Mesendoderm (in vitro differentiated cells): ENCODE results near the gene SLC25A2. TPM values are rescaled to one million over a fixed set of nuclear protein-coding genes. Genes with fewer than 3 reads are reported as not detected.
"Not testable (repeated sequence)": the region's sequence is repeated elsewhere in the genome, so short reads cannot be mapped to it uniquely, and the experiment has no call there.

Experiments
- DNase-seq: peaks from one replicate; pipeline ENCODE4 v3.0.0; 2013
- H2AK5ac ChIP-seq: 2 replicates; pipeline ENCODE4 v1.6.1; 2013; ENCODE audit warnings: low read length, inconsistent platforms
- H2BK120ac ChIP-seq: 2 replicates; pipeline ENCODE4 v1.6.1; 2013; ENCODE audit warnings: low read depth, mild to moderate bottlenecking, low read length, moderate library complexity, mixed read lengths
- H2BK15ac ChIP-seq: replicated peaks from 2 replicates; pipeline ENCODE4 v1.6.1; 2013; ENCODE audit warnings: low read depth, mild to moderate bottlenecking, moderate library complexity
- H2BK5ac ChIP-seq: 2 replicates; pipeline ENCODE4 v1.6.1; 2013; ENCODE audit warnings: low read length, inconsistent platforms
- H3K18ac ChIP-seq: 2 replicates; pipeline ENCODE4 v1.6.1; 2013; ENCODE audit warnings: mild to moderate bottlenecking, low read length, mixed read lengths
- H3K23ac ChIP-seq: one replicate; pipeline ENCODE4 v1.6.1; 2013; ENCODE audit warnings: low read length
- H3K27ac ChIP-seq: 2 replicates; pipeline ENCODE4 v1.5.1; 2013; ENCODE audit warnings: low read depth, mild to moderate bottlenecking, inconsistent platforms, low read length, moderate library complexity
- H3K27me3 ChIP-seq: 2 replicates; pipeline ENCODE4 v1.6.1; 2013; ENCODE audit warnings: low read length, control low read depth, mild to moderate bottlenecking, inconsistent platforms; ENCODE audit not compliant: insufficient read depth, poor library complexity
- H3K36me3 ChIP-seq: 2 replicates; pipeline ENCODE4 v1.6.1; 2013; ENCODE audit warnings: low read length, inconsistent platforms; ENCODE audit not compliant: control insufficient read depth, insufficient read depth
- H3K4ac ChIP-seq: one replicate; pipeline ENCODE4 v1.6.1; 2013; ENCODE audit warnings: low read depth, mild to moderate bottlenecking, low read length, moderate library complexity
- H3K4me1 ChIP-seq: 2 replicates; pipeline ENCODE4 v1.6.1; 2013; ENCODE audit warnings: low read depth, low read length, inconsistent platforms; ENCODE audit not compliant: control insufficient read depth
- H3K4me2 ChIP-seq: 2 replicates; pipeline ENCODE4 v1.6.1; 2013; ENCODE audit warnings: low read length
- H3K4me3 ChIP-seq: 2 replicates; pipeline ENCODE4 v1.5.1; 2013; ENCODE audit warnings: mild to moderate bottlenecking, low read length
- H3K56ac ChIP-seq: one replicate; pipeline ENCODE4 v1.6.1; 2013; ENCODE audit warnings: low read length
- H3K79me1 ChIP-seq: 2 replicates; pipeline ENCODE4 v1.6.1; 2013; ENCODE audit warnings: low read length, inconsistent platforms
- H3K79me2 ChIP-seq: 2 replicates; pipeline ENCODE4 v1.6.1; 2013; ENCODE audit warnings: mild to moderate bottlenecking, low read length; ENCODE audit not compliant: control insufficient read depth, insufficient read depth
- H3K9ac ChIP-seq: 2 replicates; pipeline ENCODE4 v1.6.1; 2013; ENCODE audit warnings: low read length, inconsistent platforms
- H4K5ac ChIP-seq: one replicate; pipeline ENCODE4 v1.6.1; 2013; ENCODE audit warnings: low read length
- H4K8ac ChIP-seq: one replicate; pipeline ENCODE4 v1.6.1; 2013; ENCODE audit warnings: low read depth, mild to moderate bottlenecking, control low read depth, low read length, moderate library complexity
- whole genome bisulfite sequencing: extraction: QIAGEN DNeasy Blood & Tissue Kit; methylation state at CpG from one replicate; pipeline ENCODE4 v1.1.7; 2013; ENCODE audit warnings: low lambda C conversion rate, missing lambda C conversion rate; ENCODE audit not compliant: insufficient coverage; ENCODE audit errors: extremely low coverage; 5-methylcytosine and 5-hydroxymethylcytosine counted together
- polyA plus RNA-seq, 2 experiments: library from polyadenylated mRNA; stranded (reverse); fragments of 200-250 nt; gene quantifications; one replicate each; pipeline ENCODE4 v1.2.3, GENCODE V29; 2013

SLC25A2 gene
- not detected for polyA plus RNA-seq (2013, experiment 1 of 2)
- not detected for polyA plus RNA-seq (2013, experiment 2 of 2)

DNA sequence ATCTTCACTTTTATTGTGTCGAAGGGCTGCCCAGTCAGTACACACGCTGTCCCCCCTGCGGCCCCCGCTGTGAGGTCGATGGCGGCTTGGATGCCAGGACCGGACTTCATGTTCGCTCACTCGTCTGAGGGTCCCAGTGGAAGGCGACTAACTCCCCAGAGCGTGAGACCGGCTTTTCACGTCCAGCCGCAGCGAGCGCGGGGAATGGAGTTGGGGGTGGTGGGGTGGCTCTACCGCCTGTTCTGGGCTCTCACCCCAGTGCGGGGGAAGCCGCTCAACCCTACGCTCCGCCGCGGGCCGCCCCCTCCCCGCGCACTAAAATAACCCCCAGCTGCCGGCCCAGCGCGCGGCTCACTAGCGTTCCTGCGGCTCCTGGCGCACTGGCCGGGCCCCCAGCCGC is at the start of gene SLC25A2:
Gene SLC25A2, minus strand, starts transcription at position 294 of the 400 bp plus-strand sequence. Its CDS starts 184 bp downstream, at position 110.
- no peak within 1 kb of the TSS for H3K27ac ChIP-seq
- H2BK120ac ChIP-seq, result no peak within 1 kb of the TSS
- H3K23ac ChIP-seq, result no peak within 1 kb of the TSS
- no CpG with 5 or more reads among the region's 36 CpGs for WGBS
- H3K4me1 ChIP-seq, result no peaks in the 10 kb centered on the region
- no peak within 1 kb of the TSS for H4K8ac ChIP-seq
- no peak within 1 kb of the TSS for H3K9ac ChIP-seq
- no peaks in the 10 kb centered on the region for H3K79me2 ChIP-seq
- no peak within 1 kb of the TSS for H3K4me3 ChIP-seq
- H3K79me1 ChIP-seq, result no peaks in the 10 kb centered on the region
- no peaks in the 10 kb centered on the region for H3K27me3 ChIP-seq
- no peak within 1 kb of the TSS for H4K5ac ChIP-seq
- H2BK5ac ChIP-seq, result no peak within 1 kb of the TSS
- H2BK15ac ChIP-seq, result no peak within 1 kb of the TSS
- H3K18ac ChIP-seq, result no peak within 1 kb of the TSS
- H3K56ac ChIP-seq, result no peak within 1 kb of the TSS
- no peak within 1 kb of the TSS for H2AK5ac ChIP-seq
- H3K36me3 ChIP-seq, result no peaks in the 10 kb centered on the region
- no peak within 1 kb of the TSS for H3K4ac ChIP-seq
- no peak within 1 kb of the TSS for H3K4me2 ChIP-seq
- no peak for DNase-seq

DNA sequence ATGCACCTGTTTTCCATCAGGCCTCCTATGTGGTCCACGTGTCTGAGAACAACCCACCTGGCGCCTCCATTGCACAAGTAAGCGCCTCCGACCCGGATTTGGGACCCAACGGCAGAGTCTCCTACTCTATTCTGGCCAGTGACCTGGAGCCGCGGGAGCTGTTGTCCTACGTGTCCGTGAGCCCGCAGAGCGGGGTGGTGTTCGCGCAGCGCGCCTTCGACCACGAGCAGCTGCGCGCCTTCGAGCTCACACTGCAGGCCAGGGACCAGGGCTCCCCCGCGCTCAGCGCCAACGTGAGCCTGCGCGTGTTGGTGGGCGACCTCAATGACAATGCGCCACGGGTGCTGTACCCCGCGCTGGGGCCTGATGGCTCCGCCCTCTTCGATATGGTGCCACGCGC is 47.7 kb upstream of the SLC25A2 start:
- no peaks in the 10 kb centered on the region for H3K4me1 ChIP-seq
- H4K5ac ChIP-seq, result no peak overlapping the region
- no peak overlapping the region for H3K56ac ChIP-seq
- H2BK15ac ChIP-seq, result no peak overlapping the region
- H3K27ac ChIP-seq, result no peak overlapping the region
- H3K18ac ChIP-seq, result no peak overlapping the region
- H2BK5ac ChIP-seq, result no peak overlapping the region
- no peaks in the 10 kb centered on the region for H3K27me3 ChIP-seq
- no peak overlapping the region for H3K4me3 ChIP-seq
- no peak overlapping the region for H2BK120ac ChIP-seq
- no peak overlapping the region for H3K23ac ChIP-seq
- H2AK5ac ChIP-seq, result no peak overlapping the region
- no peak overlapping the region for H4K8ac ChIP-seq
- H3K79me2 ChIP-seq, result no peaks in the 10 kb centered on the region
- no peak for DNase-seq
- H3K9ac ChIP-seq, result no peak overlapping the region
- H3K4ac ChIP-seq, result no peak overlapping the region
- WGBS, result no CpG with 5 or more reads among the region's 36 CpGs
- no peaks in the 10 kb centered on the region for H3K36me3 ChIP-seq
- H3K79me1 ChIP-seq, result no peaks in the 10 kb centered on the region
- H3K4me2 ChIP-seq, result no peak overlapping the region

DNA sequence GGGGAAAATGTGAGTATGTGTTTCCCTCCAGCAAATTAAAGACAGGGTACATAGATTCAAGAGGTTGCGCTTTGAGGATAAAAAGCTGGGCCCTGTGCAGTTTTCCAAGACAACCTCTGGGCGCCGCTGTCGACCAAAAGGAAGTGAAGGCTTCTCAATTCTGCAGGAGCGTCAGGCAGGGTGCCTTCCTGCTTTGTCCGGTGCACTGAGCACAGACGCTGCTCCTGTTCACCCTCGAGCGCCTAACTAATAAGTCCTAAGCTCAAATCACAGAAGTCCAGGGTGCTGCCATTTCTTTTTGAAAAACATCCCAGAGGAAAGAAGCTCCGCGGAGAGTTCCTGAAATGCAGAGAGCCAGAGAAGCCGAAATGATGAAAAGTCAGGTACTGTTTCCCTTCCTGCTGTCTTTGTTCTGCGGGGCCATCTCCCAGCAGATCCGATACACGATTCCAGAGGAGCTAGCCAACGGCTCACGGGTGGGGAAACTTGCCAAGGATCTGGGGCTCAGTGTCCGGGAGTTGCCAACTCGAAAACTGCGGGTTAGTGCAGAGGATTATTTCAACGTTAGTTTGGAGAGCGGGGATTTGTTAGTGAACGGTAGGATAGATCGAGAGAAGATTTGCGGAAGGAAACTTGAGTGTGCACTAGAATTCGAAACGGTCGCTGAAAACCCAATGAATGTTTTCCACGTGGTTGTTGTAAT is 46.2 kb upstream of the SLC25A2 start, which contains the start of gene PCDHGB1:
Gene PCDHGB1, plus strand, starts transcription at position 183 of the 703 bp plus-strand sequence. Its CDS starts 162 bp downstream, at position 345.
- Histone ChIP-seq H3K4ac (no peak within 1 kb of the TSS), H3K18ac (no peak within 1 kb of the TSS), H3K4me2 (no peak within 1 kb of the TSS), H3K27me3 (no peaks in the 10 kb centered on the region), H3K79me2 (no peaks in the 10 kb centered on the region), H2AK5ac (no peak within 1 kb of the TSS), H4K5ac (no peak within 1 kb of the TSS), H2BK5ac (no peak within 1 kb of the TSS), H3K9ac (no peak within 1 kb of the TSS), H2BK120ac (no peak within 1 kb of the TSS), H3K79me1 (no peaks in the 10 kb centered on the region), H4K8ac (no peak within 1 kb of the TSS), H3K4me1 (no peaks in the 10 kb centered on the region), H3K27ac (no peak within 1 kb of the TSS), H2BK15ac (no peak within 1 kb of the TSS), H3K23ac (no peak within 1 kb of the TSS), H3K36me3 (no peaks in the 10 kb centered on the region), H3K56ac (peak within 1 kb of the TSS; percentile 17), H3K4me3 (no peak within 1 kb of the TSS)
- DNase-seq, result peak; percentile 85
- WGBS, result 100% methylated on average over 6 of the region's 29 CpGs

DNA sequence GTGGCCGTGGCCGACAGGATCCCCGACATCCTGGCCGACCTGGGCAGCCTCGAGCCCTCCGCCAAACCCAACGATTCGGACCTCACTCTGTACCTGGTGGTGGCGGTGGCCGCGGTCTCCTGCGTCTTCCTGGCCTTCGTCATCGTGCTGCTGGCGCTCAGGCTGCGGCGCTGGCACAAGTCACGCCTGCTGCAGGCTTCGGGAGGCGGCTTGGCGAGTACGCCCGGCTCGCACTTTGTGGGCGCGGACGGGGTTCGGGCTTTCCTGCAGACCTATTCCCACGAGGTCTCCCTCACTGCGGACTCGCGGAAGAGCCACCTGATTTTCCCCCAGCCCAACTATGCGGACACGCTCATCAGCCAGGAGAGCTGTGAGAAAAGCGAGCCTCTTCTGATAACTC is 42.2 kb upstream of the SLC25A2 start:
- not testable (repeated sequence) for H3K4me1 ChIP-seq, H3K4me3 ChIP-seq, H3K23ac ChIP-seq

DNA sequence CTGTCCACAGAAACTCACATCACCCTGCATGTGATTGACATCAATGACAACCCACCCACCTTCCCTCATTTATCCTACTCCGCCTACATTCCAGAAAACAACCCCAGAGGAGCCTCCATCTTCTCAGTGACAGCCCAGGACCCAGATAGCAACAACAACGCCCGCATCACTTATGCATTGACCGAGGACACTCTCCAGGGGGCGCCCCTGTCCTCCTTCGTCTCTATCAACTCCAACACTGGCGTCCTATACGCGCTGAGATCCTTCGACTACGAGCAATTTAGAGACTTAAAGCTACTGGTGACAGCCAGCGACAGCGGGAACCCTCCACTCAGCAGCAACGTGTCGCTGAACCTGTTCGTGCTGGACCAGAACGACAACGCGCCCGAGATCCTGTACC is 41.5 kb upstream of the SLC25A2 start:
- Histone ChIP-seq H4K5ac (no peak overlapping the region), H3K9ac (no peak overlapping the region), H3K4me2 (no peak overlapping the region), H3K36me3 (no peaks in the 10 kb centered on the region), H3K79me2 (no peaks in the 10 kb centered on the region), H3K56ac (no peak overlapping the region), H2BK120ac (no peak overlapping the region), H3K18ac (no peak overlapping the region), H3K27me3 (no peaks in the 10 kb centered on the region), H3K4me3 (no peak overlapping the region), H3K27ac (no peak overlapping the region), H2BK15ac (no peak overlapping the region), H2AK5ac (no peak overlapping the region), H2BK5ac (no peak overlapping the region), H3K79me1 (no peaks in the 10 kb centered on the region), H3K4ac (no peak overlapping the region), H4K8ac (no peak overlapping the region), H3K4me1 (no peaks in the 10 kb centered on the region), H3K23ac (no peak overlapping the region)
- no peak for DNase-seq
- WGBS, result no CpG with 5 or more reads among the region's 20 CpGs

More for the DNA sequence above, 42.2 kb upstream of the SLC25A2 start:
- not testable (repeated sequence) for H3K36me3 ChIP-seq, H3K79me2 ChIP-seq, H4K5ac ChIP-seq, H3K27ac ChIP-seq, H3K9ac ChIP-seq, H3K18ac ChIP-seq, H2AK5ac ChIP-seq, H4K8ac ChIP-seq, H3K79me1 ChIP-seq, H3K27me3 ChIP-seq, H3K4me2 ChIP-seq, H2BK15ac ChIP-seq, H2BK5ac ChIP-seq, H3K4ac ChIP-seq, H3K56ac ChIP-seq, DNase-seq, H2BK120ac ChIP-seq
- WGBS, result no CpG with 5 or more reads among the region's 35 CpGs
